GM10266 (cell line): ENCODE results near the gene CCL13.

Source experiments
- DNase-seq: peaks from one replicate; pipeline ENCODE4 v3.0.0; 2012; ENCODE audit errors: extremely low spot score
- TF ChIP-seq, protein P1 (sequence below): IDR thresholded peaks from 2 replicates; pipeline ENCODE4 v1.5.1; 2012; ENCODE audit warnings: mild to moderate bottlenecking, low read depth; ENCODE audit not compliant: control insufficient read depth, insufficient read depth; ENCODE audit errors: missing control alignments

The CCL13 gene

GRCh38 chr17:34391241-34391640, 35.0 kb downstream of the CCL13 start:
- no peak for DNase-seq
- TF ChIP-seq, protein P1, sequence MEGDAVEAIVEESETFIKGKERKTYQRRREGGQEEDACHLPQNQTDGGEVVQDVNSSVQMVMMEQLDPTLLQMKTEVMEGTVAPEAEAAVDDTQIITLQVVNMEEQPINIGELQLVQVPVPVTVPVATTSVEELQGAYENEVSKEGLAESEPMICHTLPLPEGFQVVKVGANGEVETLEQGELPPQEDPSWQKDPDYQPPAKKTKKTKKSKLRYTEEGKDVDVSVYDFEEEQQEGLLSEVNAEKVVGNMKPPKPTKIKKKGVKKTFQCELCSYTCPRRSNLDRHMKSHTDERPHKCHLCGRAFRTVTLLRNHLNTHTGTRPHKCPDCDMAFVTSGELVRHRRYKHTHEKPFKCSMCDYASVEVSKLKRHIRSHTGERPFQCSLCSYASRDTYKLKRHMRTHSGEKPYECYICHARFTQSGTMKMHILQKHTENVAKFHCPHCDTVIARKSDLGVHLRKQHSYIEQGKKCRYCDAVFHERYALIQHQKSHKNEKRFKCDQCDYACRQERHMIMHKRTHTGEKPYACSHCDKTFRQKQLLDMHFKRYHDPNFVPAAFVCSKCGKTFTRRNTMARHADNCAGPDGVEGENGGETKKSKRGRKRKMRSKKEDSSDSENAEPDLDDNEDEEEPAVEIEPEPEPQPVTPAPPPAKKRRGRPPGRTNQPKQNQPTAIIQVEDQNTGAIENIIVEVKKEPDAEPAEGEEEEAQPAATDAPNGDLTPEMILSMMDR = no peak

DNA sequence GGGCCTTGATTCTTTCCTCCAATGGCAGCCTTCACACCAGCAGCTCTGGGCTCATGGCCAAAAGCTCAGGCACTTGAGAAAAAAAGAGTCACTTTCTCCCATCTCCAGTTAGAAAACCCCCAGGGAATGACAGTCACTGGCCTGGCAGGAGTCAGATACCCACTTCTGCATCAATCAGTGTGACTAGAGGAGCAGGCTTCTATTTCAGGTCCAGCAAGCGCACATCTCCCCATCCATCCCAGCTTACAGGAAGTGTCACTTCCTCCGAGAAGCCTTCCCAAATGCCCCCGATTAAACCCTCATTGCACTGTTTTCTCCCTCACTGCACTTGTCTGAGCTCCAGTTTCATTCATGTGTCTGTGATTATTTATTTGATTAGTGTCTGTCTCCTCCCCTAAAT, 37.1 kb downstream of the CCL13 start:
- no peak for DNase-seq
- TF ChIP-seq, protein P1 = no peak

DNA sequence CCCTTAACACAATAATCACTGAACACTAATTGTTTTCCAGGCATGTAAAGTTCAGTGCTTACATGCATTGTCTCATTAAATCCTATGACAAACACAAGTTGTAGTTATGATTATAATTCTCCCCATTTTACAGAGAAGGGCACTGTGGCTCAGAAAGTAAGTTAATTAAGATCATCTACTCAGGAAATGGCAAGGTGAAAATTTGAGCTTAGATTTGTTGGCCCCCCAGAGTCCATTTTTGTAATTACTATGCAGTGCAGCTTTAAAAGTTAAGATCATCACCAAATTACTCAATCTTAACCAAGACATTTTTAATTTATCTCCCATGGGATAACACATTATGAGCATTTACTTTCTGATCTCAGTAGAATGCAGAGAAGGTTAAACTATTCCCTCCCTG, 41.0 kb downstream of the CCL13 start:
- DNase-seq = no peak
- TF ChIP-seq, protein P1 = no peak

DNA sequence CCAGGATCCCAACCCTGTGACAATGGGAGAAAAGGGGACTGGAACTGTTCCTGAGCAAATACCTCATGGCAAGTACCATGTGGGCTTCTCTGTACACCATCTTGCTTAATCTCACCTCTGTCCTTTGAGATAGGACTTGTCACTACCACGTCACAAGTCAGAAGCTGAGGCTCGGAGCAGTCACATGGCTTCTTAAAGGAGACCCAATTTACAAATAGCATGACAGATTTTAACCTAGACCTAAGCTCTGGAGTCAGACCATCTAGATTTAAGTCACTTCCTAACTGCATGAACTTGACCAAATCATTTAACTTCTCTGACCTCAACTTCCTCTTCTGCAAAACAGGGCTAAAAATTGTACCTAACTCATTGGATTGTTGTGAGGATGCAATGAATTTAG, 42.7 kb downstream of the CCL13 start:
- TF ChIP-seq, protein P1 = no peak
- no peak for DNase-seq

DNA sequence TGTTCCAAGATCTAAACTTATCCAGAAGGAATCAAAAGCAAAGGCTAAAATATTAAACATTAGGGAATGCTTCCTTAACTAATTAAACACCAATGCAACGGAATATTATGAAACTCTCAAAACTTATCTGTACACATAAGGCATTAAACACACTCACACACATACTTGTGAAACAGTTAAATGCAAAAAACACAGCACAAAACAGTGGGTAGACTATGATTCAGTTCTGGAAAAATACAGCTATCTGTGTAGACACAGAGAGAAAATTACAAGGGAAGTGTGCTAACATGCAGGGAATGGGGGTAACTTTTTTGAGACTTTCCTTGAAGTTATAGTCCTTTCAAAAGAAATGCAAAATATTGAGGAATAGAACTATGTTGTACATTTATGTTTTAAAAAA, 43.4 kb downstream of the CCL13 start:
- TF ChIP-seq, protein P1 = no peak
- no peak for DNase-seq

DNA sequence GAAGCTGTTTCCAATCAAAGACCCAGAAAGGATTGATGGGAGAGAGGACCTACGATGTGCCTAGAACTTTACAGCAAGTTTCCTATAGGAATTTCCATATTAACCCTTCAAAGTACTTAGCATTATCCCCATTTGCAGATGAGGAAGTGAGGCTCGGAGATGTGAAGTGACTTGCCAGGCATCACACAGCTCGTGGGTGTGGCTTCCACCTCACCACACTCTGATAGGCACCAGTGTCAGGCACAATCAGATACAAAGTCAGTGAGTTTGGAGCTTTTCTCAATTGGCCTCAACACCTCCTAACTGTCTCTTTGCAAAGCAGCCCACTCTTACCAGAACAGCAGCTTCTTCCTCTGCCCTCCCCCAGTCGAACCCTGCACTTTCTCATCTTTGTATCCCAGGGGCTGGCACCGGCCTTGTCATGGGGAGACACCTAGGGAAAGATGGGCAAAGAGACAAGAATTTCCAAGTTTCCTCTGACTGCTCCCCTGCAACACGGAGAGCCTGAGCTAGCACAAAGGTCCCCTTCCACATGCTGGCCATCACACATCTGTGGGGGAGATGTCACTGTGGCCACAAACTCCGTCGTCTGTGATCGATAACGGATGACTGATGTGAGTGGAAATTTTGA, 44.1 kb downstream of the CCL13 start:
- DNase-seq = no peak
- TF ChIP-seq, protein P1 = no peak

DNA sequence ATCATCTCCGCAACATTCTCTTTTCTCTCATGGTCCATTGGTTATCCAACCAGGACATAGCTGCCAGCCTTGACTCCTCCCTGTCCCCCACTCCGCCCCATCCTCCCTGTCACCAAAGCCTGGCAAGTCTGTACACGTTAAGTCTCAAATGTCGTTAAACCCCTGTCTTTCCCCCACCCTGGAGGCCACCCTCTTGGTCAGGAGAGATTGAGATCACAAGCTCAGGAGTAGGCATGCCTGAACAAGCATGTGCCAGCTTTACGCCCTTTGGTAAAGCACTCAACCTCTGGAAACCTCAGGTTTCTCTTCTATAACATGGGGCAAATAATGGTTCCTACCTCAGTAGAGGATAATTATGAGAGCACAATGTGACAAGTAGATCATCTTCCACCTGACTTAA, 44.9 kb downstream of the CCL13 start:
- TF ChIP-seq, protein P1 = no peak
- no peak for DNase-seq
